ENCODE measurements around the gene NPPC.

- TF ChIP-seq CTCF (IDR thresholded peaks at IDR 0.05; ENCODE audit: low read length) = no peak
- no peak for TF ChIP-seq EZH2 (IDR thresholded peaks at IDR 0.05; ENCODE audit: borderline replicate concordance, low read length)
These were observed 47.0 kb downstream of the NPPC start for GRCh38 chr2:231879216-231879615.

Measured in OCI-LY1 (cell line).